Activated CD4-positive, CD25-positive, alpha-beta regulatory T cell treated with anti-CD3 and anti-CD28 coated beads, Interleukin-2, amount 50 U/mL, for 72 hours (primary cell): ENCODE measurements around the gene PTPRG.
"Not testable (repeated sequence)": the region's sequence is repeated elsewhere in the genome, so short reads cannot be mapped to it uniquely, and the experiment has no call there.

Experiments
- DNase-seq: peaks from one replicate; pipeline ENCODE4 v3.0.0; 2021

PTPRG gene

GRCh38 chr3:61561374-61562041 is at the start of gene PTPRG:
TSS of gene PTPRG (plus strand) at chr3:61561571. CDS start at chr3:61562288, 717 bp downstream.
- no peak for DNase-seq

- DNase-seq, result no peak
These were observed 42.8 kb upstream of the PTPRG start for GRCh38 chr3:61518590-61518989.

GRCh38 chr3:61520966-61521628 is 40.3 kb upstream of the PTPRG start:
- no peak for DNase-seq

DNA sequence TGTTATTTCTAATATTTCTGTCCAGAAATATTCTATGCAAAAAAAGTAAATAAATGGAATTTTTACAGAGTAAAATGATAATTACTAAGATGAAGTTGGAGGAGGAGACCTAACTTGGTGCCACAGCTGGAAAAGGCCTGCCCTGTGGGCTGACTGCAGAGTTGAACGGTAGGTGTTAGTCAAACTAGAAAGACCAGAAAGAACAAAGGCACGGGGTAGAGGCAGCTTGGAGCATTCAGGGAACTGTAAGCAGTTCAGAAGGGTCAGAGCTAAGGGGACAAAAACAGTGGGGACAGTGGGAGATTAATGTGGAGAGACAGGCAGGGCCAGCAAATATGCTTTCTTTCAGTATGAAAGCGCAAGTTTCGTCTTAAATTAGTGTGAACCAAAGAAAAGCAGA is 39.3 kb upstream of the PTPRG start:
- DNase-seq, result no peak

- DNase-seq, result no peak
These were observed 38.7 kb upstream of the PTPRG start for GRCh38 chr3:61522626-61523025.

DNA sequence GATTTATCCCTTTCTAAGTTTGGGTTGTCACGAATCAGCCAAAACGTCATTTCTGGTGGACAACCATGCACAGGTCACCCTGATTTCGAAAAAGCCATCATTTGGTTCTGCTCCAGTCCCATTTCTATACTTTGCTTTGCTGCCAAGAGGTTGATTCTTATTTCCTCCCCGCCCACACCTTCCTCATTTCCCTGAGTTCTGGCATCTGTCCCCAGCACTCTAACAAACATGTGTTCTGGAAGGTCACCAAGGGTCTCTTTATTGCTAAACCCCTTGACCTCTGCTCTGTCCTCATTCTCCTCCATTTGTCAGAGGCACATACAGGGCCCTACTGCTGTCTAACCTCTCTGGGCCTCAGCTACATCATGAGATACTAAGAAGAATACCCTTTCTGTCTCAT is 36.4 kb upstream of the PTPRG start:
- no peak for DNase-seq

- DNase-seq, result no peak
These were observed 35.1 kb upstream of the PTPRG start for GRCh38 chr3:61526308-61526707.

DNA sequence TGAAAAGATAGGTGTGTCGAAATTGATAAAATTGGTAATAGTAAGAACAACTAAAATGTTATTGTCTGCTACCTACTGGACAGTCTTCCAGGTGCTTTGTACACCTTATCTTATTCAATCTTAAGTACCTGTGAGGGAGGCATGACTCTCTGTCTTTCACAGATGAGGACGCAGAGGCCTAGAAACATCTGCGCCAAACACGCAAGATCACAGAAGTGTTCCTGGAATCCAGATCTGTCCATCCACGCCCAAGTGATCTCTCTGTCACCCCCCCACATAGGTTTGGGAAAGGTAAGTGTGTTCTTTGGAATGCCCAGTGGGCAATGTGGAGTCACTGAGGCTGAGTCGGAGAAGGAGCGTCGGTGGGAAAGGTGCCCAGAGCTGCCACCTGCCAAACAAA is 34.4 kb upstream of the PTPRG start:
- no peak for DNase-seq

DNA sequence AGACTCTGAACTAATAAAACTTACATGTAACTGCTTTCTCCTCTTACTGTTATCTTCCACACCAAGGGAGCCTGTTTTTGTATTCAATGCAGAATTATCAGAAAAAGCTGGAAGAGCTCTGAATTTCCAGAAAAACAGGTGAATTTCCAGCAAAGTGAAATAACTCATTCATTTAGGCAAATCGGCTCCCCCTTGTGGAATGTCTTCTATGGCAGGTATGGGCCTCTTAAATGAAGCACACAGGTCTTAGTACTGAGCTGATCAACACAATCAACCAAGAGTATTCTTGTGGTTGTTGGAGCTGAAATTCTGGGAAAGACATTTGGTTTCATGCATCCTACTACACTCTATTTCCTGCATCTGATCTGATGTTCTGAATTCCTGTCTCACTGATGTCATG is 31.0 kb upstream of the PTPRG start:
- DNase-seq, result no peak

GRCh38 chr3:61531528-61531927 is 29.8 kb upstream of the PTPRG start:
- no peak for DNase-seq

- no peak for DNase-seq
These were observed 28.5 kb upstream of the PTPRG start for GRCh38 chr3:61532739-61533500.

GRCh38 chr3:61535826-61536225 is 25.5 kb upstream of the PTPRG start:
- no peak for DNase-seq

- no peak for DNase-seq
These were observed 24.0 kb upstream of the PTPRG start for GRCh38 chr3:61537366-61537765.

DNA sequence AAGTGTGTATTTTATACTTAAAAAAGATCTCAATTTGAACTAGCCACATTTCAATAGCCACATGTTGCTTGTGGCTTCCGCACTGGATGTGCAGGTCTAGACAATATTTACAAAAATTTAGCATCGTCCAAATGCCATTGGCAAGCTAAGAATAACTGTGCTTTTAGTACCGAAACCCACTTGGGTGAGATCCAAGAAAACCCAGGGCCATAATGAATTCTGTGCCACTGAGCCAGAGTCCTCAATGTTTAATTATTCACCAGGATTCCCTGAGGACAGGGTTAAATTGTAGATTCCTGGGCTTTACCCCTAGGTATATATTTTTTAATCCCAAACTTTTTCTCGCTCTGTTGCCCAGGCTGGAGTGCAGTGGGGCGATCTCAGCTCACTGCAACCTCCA is 22.9 kb upstream of the PTPRG start:
- no peak for DNase-seq

DNA sequence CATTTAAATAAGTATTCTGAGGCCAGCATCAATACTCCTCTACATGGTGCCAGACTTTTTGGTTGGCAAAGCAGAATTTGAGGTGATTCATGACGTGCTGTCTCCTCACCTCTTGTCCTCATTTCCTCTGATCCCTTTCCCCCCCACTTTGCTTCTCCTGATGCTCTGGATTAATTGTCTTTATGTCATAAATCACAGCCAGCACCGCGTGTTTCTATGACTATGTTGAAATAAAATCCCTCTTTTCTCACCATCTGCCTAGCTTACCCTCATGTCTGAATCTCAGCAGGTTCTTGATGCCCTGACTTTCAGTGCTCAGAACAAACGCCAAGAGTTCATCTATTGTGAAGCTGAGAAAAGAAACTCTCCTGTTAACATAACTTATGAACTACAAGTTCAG is 19.7 kb upstream of the PTPRG start:
- DNase-seq, result no peak

- DNase-seq, result no peak
These were observed 15.7 kb upstream of the PTPRG start for GRCh38 chr3:61545716-61546115.

DNA sequence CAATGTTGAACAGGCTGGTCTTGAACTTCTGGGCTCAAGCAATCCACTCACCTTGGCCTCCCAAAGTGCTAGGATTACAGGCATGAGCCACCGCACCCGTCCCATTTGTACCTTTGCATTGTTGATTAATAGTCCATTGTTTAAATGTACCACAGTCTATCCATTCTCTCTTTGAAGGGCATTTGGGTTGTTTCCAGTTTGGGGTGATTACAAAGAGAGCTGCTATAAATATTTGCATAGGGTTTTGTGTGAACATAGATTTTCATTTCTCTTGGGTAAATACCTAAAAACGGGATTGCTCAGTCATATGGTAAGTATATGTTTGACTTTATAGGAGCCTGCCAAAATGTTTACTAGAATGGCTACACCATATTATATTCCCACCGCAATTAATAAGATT is 13.7 kb upstream of the PTPRG start:
- DNase-seq, result no peak

- DNase-seq, result not testable (repeated sequence)
These were observed 8.7 kb upstream of the PTPRG start for GRCh38 chr3:61552704-61553103.

- DNase-seq, result no peak
These were observed 2.1 kb upstream of the PTPRG start for GRCh38 chr3:61559136-61559731.

GRCh38 chr3:61560517-61561373 is 626 bp upstream of the PTPRG start:
- DNase-seq, result no peak

DNA sequence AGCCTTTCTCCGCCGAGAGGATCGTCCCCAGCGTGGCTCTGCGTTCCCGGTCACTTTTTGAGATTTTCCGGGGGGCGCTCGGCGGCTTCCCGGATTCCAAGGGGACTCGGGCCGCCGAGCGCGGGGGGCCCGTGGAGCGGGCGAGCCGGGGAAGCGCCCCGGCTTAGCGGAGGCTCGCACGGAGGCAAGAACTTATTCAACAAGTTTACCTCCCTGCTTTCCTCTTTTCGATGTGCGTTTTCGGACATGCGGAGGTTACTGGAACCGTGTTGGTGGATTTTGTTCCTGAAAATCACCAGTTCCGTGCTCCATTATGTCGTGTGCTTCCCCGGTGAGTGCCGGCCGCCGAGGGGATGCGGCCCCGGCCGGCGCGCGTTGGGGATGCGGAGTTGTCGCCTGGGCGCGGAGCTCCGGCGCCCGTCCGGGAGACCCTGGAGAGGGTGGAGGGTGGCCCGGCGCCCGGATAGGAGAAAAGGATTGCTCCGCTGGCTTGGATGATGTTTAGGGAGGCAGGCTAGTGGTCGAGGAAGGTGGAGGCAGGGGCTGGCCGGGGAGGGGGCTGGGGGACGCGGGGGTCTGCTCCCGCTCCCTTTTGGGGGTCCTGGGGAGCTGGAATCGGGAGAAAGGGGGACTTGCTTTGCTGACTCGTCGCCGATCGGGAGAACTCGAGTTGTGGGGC is 810 bp downstream of the PTPRG start:
- DNase-seq, result no peak

GRCh38 chr3:61562721-61563312 is 1.4 kb downstream of the PTPRG start:
- no peak for DNase-seq
